ENCODE results near the gene ZSCAN5A. TPM values are rescaled to one million over a fixed set of nuclear protein-coding genes. Genes with fewer than 3 reads are reported as not detected.
"Not testable (repeated sequence)": the region's sequence is repeated elsewhere in the genome, so short reads cannot be mapped to it uniquely, and the experiment has no call there.

ZSCAN5A gene
- total and polyA plus RNA-seq, 10 of the 15 experiments (the other 5 are each of a cell fraction or from before 2014, with no cell fraction given): 5.5 to 12.0 (median 8.7) TPM

DNA sequence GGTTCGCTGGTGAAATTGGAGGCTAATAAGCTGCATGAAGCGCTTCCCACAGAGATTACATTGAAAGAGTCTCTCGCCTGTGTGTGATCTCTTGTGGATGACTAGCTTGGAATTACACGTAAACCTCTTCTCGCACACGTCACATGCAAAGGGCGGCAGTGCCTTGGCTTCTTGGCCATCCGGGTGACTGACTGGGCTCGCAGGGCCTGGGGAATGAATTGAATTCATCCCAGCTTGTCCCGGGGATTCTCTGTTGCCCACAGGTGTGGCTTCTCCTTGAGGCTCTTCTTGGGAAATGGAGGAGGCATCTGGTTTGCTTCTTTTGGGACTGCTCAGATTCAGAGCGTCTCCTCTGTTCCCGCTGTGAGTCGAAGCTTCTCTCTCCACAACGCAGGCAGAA, 92.8 kb downstream of the ZSCAN5A start (continued):
- TF ChIP-seq, protein P1, sequence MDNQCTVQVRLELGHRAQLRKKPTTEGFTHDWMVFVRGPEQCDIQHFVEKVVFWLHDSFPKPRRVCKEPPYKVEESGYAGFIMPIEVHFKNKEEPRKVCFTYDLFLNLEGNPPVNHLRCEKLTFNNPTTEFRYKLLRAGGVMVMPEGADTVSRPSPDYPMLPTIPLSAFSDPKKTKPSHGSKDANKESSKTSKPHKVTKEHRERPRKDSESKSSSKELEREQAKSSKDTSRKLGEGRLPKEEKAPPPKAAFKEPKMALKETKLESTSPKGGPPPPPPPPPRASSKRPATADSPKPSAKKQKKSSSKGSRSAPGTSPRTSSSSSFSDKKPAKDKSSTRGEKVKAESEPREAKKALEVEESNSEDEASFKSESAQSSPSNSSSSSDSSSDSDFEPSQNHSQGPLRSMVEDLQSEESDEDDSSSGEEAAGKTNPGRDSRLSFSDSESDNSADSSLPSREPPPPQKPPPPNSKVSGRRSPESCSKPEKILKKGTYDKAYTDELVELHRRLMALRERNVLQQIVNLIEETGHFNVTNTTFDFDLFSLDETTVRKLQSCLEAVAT (IDR thresholded peaks at IDR 0.05): no peak

DNA sequence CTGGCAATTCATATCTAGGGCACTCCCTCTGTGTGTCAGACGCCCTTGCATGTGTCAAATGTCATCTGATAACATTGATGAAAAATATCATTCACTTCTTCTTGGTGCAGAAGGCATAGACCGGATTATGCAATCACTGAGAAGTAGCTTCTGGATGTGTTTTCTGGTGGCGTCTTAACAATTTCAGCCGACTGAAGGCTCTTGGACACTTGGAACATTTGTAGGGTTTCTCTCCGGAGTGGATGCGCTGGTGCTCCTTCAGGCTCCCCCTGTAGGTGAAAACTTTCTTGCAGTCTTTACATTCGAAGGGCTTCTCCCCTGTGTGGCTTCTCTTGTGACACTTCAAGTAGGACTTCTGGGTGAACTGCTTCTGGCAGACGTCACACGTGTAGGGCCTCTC, 93.2 kb downstream of the ZSCAN5A start:
- ATAC-seq; POLR2A ChIA-PET; BruUV-seq (replicated peaks); H3K27ac ChIP-seq (ENCODE audit: control insufficient read depth, insufficient read depth); DNase-seq (ENCODE audit: low read depth, low spot score); H3K36me3 ChIP-seq (ENCODE audit: control insufficient read depth in 2 of 2, insufficient read depth in 2 of 2, low read length in 1 of 2); FAIRE-seq; H3K4me2 ChIP-seq (ENCODE audit: control insufficient read depth, insufficient read depth); in situ Hi-C loops (cut with MboI); H3K9me3 ChIP-seq (replicated peaks; ENCODE audit: control insufficient read depth, insufficient read depth, low read length); CTCF ChIA-PET; H3K9ac ChIP-seq (ENCODE audit: control insufficient read depth, insufficient read depth, low read length); H3K79me2 ChIP-seq (ENCODE audit: control insufficient read depth, insufficient read depth, low read length); H3K4me1 ChIP-seq (ENCODE audit: control insufficient read depth, insufficient read depth, low read length); H3K4me3 ChIP-seq; H2AFZ ChIP-seq (ENCODE audit: control insufficient read depth, low read depth, low read length); RAD21 ChIA-PET (ENCODE audit: unreplicated experiment); H4K20me1 ChIP-seq (ENCODE audit: control insufficient read depth, insufficient read depth); H3K27me3 ChIP-seq (replicated peaks in 1 of 2; ENCODE audit: control insufficient read depth in 2 of 2, insufficient read depth in 2 of 2, low read length in 1 of 2); SMC1A ChIA-PET (ENCODE audit: uncharacterized antibody, unreplicated experiment); intact Hi-C loops (cut with micrococcal nuclease; ENCODE audit: unreplicated experiment): not testable (repeated sequence)
- WGBS (ENCODE audit: insufficient coverage, insufficient replicate concordance, low lambda C conversion rate, missing lambda C conversion rate): 71% methylated on average over 9 of the region's 9 CpGs

DNA sequence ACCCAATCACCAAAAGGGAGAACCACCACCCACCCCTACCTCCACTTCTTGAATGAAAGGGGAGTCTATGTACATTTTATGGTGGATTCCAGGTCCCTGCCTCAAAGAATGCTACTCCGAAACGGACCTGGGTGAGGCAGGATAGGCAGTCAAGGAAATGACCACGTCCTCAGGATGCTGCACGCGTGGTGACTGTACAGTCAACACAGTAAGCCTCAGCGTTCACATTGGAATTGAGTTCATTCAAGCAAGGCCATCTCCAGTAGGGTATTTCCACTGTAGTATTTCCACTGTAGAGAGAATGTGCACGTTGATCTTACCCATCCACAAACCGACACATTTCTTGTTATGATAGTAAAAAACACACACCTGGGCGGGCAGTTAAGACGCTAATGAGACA, 95.7 kb downstream of the ZSCAN5A start:
- H3K27ac ChIP-seq (ENCODE audit: control insufficient read depth, insufficient read depth): no peak overlapping the region
- no peak overlapping the region for H3K4me3 ChIP-seq
- SMC1A ChIA-PET (ENCODE audit: uncharacterized antibody, unreplicated experiment): no interaction called here
- intact Hi-C loops (cut with micrococcal nuclease; ENCODE audit: unreplicated experiment): no loop called here
- DNase-seq (ENCODE audit: low read depth, low spot score): no peak
- no peak overlapping the region for H2AFZ ChIP-seq (ENCODE audit: control insufficient read depth, low read depth, low read length)
- no peaks in the 10 kb centered on the region for H3K27me3 ChIP-seq (replicated peaks in 1 of 2; ENCODE audit: control insufficient read depth in 2 of 2, insufficient read depth in 2 of 2, low read length in 1 of 2)
- no peaks in the 10 kb centered on the region for H3K4me1 ChIP-seq (ENCODE audit: control insufficient read depth, insufficient read depth, low read length)
- RAD21 ChIA-PET (ENCODE audit: unreplicated experiment): no interaction called here
- no TSS peak for BruUV-seq (replicated peaks)
- in situ Hi-C loops (cut with MboI): no loop called here
- CTCF ChIA-PET: interaction anchor here (1.2 kb wide), 1 partner anchor 34 kb away, joined by 3 read pairs; no protein-coding TSS in a partner anchor
- no peaks in the 10 kb centered on the region; a peak in 1 of 4 replicates for H3K36me3 ChIP-seq (ENCODE audit: control insufficient read depth in 2 of 2, insufficient read depth in 2 of 2, low read length in 1 of 2)
- ATAC-seq: no peak
- no peak overlapping the region for H3K9ac ChIP-seq (ENCODE audit: control insufficient read depth, insufficient read depth, low read length)
- WGBS (ENCODE audit: insufficient coverage, insufficient replicate concordance, low lambda C conversion rate, missing lambda C conversion rate): 47% methylated on average over 10 of the region's 10 CpGs
- H3K9me3 ChIP-seq (replicated peaks; ENCODE audit: control insufficient read depth, insufficient read depth, low read length): no peaks in the 10 kb centered on the region
- H3K4me2 ChIP-seq (ENCODE audit: control insufficient read depth, insufficient read depth): no peak overlapping the region
- H4K20me1 ChIP-seq (ENCODE audit: control insufficient read depth, insufficient read depth): no peaks in the 10 kb centered on the region
- POLR2A ChIA-PET: no interaction called here
- no peak for FAIRE-seq
- no peaks in the 10 kb centered on the region for H3K79me2 ChIP-seq (ENCODE audit: control insufficient read depth, insufficient read depth, low read length)
- TF ChIP-seq, protein P2, sequence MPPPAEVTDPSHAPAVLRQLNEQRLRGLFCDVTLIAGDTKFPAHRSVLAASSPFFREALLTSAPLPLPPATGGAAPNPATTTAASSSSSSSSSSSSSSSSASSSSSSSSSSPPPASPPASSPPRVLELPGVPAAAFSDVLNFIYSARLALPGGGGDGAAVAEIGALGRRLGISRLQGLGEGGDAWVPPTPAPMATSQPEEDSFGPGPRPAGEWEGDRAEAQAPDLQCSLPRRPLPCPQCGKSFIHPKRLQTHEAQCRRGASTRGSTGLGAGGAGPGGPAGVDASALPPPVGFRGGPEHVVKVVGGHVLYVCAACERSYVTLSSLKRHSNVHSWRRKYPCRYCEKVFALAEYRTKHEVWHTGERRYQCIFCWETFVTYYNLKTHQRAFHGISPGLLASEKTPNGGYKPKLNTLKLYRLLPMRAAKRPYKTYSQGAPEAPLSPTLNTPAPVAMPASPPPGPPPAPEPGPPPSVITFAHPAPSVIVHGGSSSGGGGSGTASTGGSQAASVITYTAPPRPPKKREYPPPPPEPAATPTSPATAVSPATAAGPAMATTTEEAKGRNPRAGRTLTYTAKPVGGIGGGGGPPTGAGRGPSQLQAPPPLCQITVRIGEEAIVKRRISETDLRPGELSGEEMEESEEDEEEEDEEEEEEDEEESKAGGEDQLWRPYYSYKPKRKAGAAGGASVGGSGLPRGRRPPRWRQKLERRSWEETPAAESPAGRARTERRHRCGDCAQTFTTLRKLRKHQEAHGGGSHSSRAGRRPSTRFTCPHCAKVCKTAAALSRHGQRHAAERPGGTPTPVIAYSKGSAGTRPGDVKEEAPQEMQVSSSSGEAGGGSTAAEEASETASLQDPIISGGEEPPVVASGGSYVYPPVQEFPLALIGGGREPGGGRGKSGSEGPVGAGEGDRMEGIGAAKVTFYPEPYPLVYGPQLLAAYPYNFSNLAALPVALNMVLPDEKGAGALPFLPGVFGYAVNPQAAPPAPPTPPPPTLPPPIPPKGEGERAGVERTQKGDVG (CRISPR knock-in tag; IDR thresholded peaks at IDR 0.05): no peak
- TF ChIP-seq, protein P3, sequence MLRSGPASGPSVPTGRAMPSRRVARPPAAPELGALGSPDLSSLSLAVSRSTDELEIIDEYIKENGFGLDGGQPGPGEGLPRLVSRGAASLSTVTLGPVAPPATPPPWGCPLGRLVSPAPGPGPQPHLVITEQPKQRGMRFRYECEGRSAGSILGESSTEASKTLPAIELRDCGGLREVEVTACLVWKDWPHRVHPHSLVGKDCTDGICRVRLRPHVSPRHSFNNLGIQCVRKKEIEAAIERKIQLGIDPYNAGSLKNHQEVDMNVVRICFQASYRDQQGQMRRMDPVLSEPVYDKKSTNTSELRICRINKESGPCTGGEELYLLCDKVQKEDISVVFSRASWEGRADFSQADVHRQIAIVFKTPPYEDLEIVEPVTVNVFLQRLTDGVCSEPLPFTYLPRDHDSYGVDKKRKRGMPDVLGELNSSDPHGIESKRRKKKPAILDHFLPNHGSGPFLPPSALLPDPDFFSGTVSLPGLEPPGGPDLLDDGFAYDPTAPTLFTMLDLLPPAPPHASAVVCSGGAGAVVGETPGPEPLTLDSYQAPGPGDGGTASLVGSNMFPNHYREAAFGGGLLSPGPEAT (IDR thresholded peaks at IDR 0.05; ENCODE audit: low read depth): no peak
- TF ChIP-seq, protein P4, sequence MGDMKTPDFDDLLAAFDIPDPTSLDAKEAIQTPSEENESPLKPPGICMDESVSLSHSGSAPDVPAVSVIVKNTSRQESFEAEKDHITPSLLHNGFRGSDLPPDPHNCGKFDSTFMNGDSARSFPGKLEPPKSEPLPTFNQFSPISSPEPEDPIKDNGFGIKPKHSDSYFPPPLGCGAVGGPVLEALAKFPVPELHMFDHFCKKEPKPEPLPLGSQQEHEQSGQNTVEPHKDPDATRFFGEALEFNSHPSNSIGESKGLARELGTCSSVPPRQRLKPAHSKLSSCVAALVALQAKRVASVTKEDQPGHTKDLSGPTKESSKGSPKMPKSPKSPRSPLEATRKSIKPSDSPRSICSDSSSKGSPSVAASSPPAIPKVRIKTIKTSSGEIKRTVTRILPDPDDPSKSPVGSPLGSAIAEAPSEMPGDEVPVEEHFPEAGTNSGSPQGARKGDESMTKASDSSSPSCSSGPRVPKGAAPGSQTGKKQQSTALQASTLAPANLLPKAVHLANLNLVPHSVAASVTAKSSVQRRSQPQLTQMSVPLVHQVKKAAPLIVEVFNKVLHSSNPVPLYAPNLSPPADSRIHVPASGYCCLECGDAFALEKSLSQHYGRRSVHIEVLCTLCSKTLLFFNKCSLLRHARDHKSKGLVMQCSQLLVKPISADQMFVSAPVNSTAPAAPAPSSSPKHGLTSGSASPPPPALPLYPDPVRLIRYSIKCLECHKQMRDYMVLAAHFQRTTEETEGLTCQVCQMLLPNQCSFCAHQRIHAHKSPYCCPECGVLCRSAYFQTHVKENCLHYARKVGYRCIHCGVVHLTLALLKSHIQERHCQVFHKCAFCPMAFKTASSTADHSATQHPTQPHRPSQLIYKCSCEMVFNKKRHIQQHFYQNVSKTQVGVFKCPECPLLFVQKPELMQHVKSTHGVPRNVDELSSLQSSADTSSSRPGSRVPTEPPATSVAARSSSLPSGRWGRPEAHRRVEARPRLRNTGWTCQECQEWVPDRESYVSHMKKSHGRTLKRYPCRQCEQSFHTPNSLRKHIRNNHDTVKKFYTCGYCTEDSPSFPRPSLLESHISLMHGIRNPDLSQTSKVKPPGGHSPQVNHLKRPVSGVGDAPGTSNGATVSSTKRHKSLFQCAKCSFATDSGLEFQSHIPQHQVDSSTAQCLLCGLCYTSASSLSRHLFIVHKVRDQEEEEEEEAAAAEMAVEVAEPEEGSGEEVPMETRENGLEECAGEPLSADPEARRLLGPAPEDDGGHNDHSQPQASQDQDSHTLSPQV (IDR thresholded peaks at IDR 0.05): no peak

Measured in GM12878 (cell line).